GM12878 (cell line): ENCODE data around the gene CC2D1A. TPM values are rescaled to one million over a fixed set of nuclear protein-coding genes. Genes with fewer than 3 reads are reported as not detected.

Source experiments
- ATAC-seq: fragments of 200-7000 bp; cut with Tn5 transposase; 3 replicates; pipeline ENCODE4 v1.9.1; 2020; ENCODE audit warnings: mild to moderate bottlenecking, moderate library complexity
- BruUV-seq: library from RNA; stranded (reverse); fragments of 400-500 nt; replicated peaks from 2 replicates; lab custom pipeline; 2021; lab: Mats Ljungman, UMichigan
- CTCF ChIA-PET: fragments of 300-600 bp; sonication (Branson Sonifier 250); formaldehyde crosslinking; extraction: SDS; loops from one replicate; lab custom pipeline; 2021; ENCODE audit warnings: inconsistent platforms; lab: Yijun Ruan, JAX
- POLR2A ChIA-PET: fragments of 350-600 bp; formaldehyde crosslinking; extraction: SDS; loops from one replicate; lab custom pipeline; 2021; ENCODE audit warnings: inconsistent platforms; lab: Charles Lee
- RAD21 ChIA-PET: fragments of 300-600 bp; sonication (Branson Sonifier 250); formaldehyde crosslinking; loops from one replicate; lab custom pipeline; 2023; ENCODE audit warnings: antibody characterized with exemption; ENCODE audit not compliant: unreplicated experiment; lab: Charles Lee
- SMC1A ChIA-PET: fragments of 300-600 bp; sonication (Branson Sonifier 250); formaldehyde crosslinking; loops from one replicate; lab custom pipeline; 2023; ENCODE audit not compliant: unreplicated experiment, uncharacterized antibody; lab: Charles Lee
- DNase-seq: peaks from one replicate; pipeline ENCODE4 v3.0.0-alpha.2; 2011; ENCODE audit warnings: low read depth, low spot score
- FAIRE-seq: peaks from 3 replicates; lab custom pipeline; 2011; peaks lifted over from hg19 to GRCh38; lab: Jason Lieb, UNC
- H2AFZ ChIP-seq: 2 replicates; pipeline ENCODE4 v1.6.0; 2011; ENCODE audit warnings: low read depth, low read length, control low read depth; ENCODE audit not compliant: control insufficient read depth
- H3K27ac ChIP-seq: 2 replicates; pipeline ENCODE4 v1.5.1; 2011; ENCODE audit warnings: control low read depth; ENCODE audit not compliant: control insufficient read depth, insufficient read depth
- H3K27me3 ChIP-seq, 2 experiments: replicated peaks in 1 of 2; 2 replicates each; pipeline versions ENCODE4 v1.6.0 to v1.6.1; 2011; ENCODE audit warnings: low read length in 1 of 2; ENCODE audit not compliant: control insufficient read depth in 2 of 2, insufficient read depth in 2 of 2
- H3K36me3 ChIP-seq, 2 experiments: 2 replicates each; pipeline ENCODE4 v1.5.1; 2011; ENCODE audit warnings: low read length in 1 of 2; ENCODE audit not compliant: control insufficient read depth in 2 of 2, insufficient read depth in 2 of 2
- H3K4me1 ChIP-seq: 2 replicates; pipeline ENCODE4 v1.6.1; 2011; ENCODE audit warnings: mild to moderate bottlenecking, low read length, moderate library complexity, mixed read lengths; ENCODE audit not compliant: control insufficient read depth, insufficient read depth
- H3K4me2 ChIP-seq: 2 replicates; pipeline ENCODE4 v1.6.0; 2011; ENCODE audit warnings: control low read depth; ENCODE audit not compliant: control insufficient read depth, insufficient read depth
- H3K4me3 ChIP-seq: fragments of 200-600 bp; sonication (generic); 2 replicates; pipeline ENCODE4 v1.5.1; 2016
- H3K79me2 ChIP-seq: 2 replicates; pipeline ENCODE4 v1.6.0; 2011; ENCODE audit warnings: low read length; ENCODE audit not compliant: control insufficient read depth, insufficient read depth
- H3K9ac ChIP-seq: 2 replicates; pipeline ENCODE4 v1.8.0; 2011; ENCODE audit warnings: low read length, control low read depth, mixed read lengths; ENCODE audit not compliant: control insufficient read depth, insufficient read depth
- H3K9me3 ChIP-seq: replicated peaks from 3 replicates; pipeline ENCODE4 v1.5.1; 2011; ENCODE audit warnings: mild to moderate bottlenecking, low read length; ENCODE audit not compliant: control insufficient read depth, insufficient read depth
- H4K20me1 ChIP-seq: 2 replicates; pipeline ENCODE4 v1.6.0; 2011; ENCODE audit not compliant: control insufficient read depth, insufficient read depth
- BACH1 ChIP-seq: fragments of 450-650 bp; IDR thresholded peaks from 2 replicates; pipeline ENCODE4 v1.6.1; 2017; ENCODE audit warnings: mild to moderate bottlenecking, borderline replicate concordance
- BCL3 ChIP-seq: IDR thresholded peaks from 2 replicates; pipeline ENCODE4 v1.6.1; 2011; ENCODE audit warnings: borderline replicate concordance, low read depth, mild to moderate bottlenecking, moderate library complexity, low read length; ENCODE audit not compliant: insufficient read depth, poor library complexity, severe bottlenecking
- CREB1 ChIP-seq: IDR thresholded peaks from 2 replicates; pipeline ENCODE4 v1.6.1; 2012; ENCODE audit warnings: low read depth, mild to moderate bottlenecking, inconsistent platforms
- EED ChIP-seq: sonication (generic); IDR thresholded peaks from 2 replicates; pipeline ENCODE4 v1.6.1; 2016; ENCODE audit warnings: antibody characterized with exemption, low read depth
- HDAC2 ChIP-seq: fragments of 200-600 bp; sonication (generic); IDR thresholded peaks from 2 replicates; pipeline ENCODE4 v1.6.1; 2017
- HSF1 ChIP-seq: fragments of 150-350 bp; IDR thresholded peaks from 2 replicates; pipeline ENCODE4 v1.6.1; 2014; ENCODE audit warnings: mild to moderate bottlenecking, low read depth, low read length
- IRF3 ChIP-seq: fragments of 450-650 bp; IDR thresholded peaks from 2 replicates; pipeline ENCODE4 v1.6.1; 2014; ENCODE audit warnings: mild to moderate bottlenecking
- NFIC ChIP-seq: IDR thresholded peaks from 2 replicates; pipeline ENCODE4 v1.6.1; 2012; ENCODE audit warnings: low read depth, mild to moderate bottlenecking, inconsistent platforms, low read length, moderate library complexity
- NKRF ChIP-seq: fragments of 450-650 bp; conservative IDR thresholded peaks from 2 replicates; pipeline ENCODE4 v1.6.1; 2017; ENCODE audit warnings: mild to moderate bottlenecking, moderate library complexity
- NR2C2 ChIP-seq: IDR thresholded peaks from 2 replicates; pipeline ENCODE4 v1.6.1; 2011; ENCODE audit warnings: borderline replicate concordance, low read depth; ENCODE audit not compliant: control insufficient read depth, insufficient read length
- PBX3 ChIP-seq: IDR thresholded peaks from 2 replicates; pipeline ENCODE4 v1.6.1; 2011; ENCODE audit warnings: mild to moderate bottlenecking, low read depth, low read length, moderate library complexity; ENCODE audit not compliant: insufficient replicate concordance
- SP1 ChIP-seq: IDR thresholded peaks from one replicate; pipeline ENCODE4 v1.6.1; 2011; ENCODE audit warnings: low read depth, low read length
- TARDBP ChIP-seq: IDR thresholded peaks from 2 replicates; pipeline ENCODE4 v1.6.1; 2016; ENCODE audit warnings: borderline replicate concordance
- TCF3 ChIP-seq: IDR thresholded peaks from 2 replicates; pipeline ENCODE4 v1.6.1; 2012; ENCODE audit warnings: low read depth, mild to moderate bottlenecking, low read length, borderline replicate concordance; ENCODE audit not compliant: insufficient read depth
- USF2 ChIP-seq: IDR thresholded peaks from 2 replicates; pipeline ENCODE4 v1.6.1; 2011; ENCODE audit warnings: low read depth, low read length, improper control_type of control experiment, borderline replicate concordance
- ZNF622 ChIP-seq: fragments of 450-650 bp; IDR thresholded peaks from 2 replicates; pipeline ENCODE4 v1.6.1; 2017; ENCODE audit warnings: mild to moderate bottlenecking, inconsistent platforms
- ZSCAN29 ChIP-seq: fragments of 450-650 bp; IDR thresholded peaks from 2 replicates; pipeline ENCODE4 v1.6.1; 2017; ENCODE audit warnings: mild to moderate bottlenecking, moderate library complexity
- WGBS: methylation state at CpG from one replicate; pipeline ENCODE4 v1.1.6; 2016; ENCODE audit warnings: low lambda C conversion rate; ENCODE audit not compliant: insufficient replicate concordance, insufficient coverage; ENCODE audit errors: missing lambda C conversion rate; 5-methylcytosine and 5-hydroxymethylcytosine counted together
- in situ Hi-C: fragments of 300-500 bp; cut with MboI; formaldehyde crosslinking; loops from 9 replicates; pipeline ENCODE4 v1.14.3; 2018; ENCODE audit warnings: mixed read lengths
- intact Hi-C: fragments of 100-400 bp; cut with micrococcal nuclease; formaldehyde crosslinking; loops from one replicate; pipeline ENCODE4 v1.14.2; 2022; ENCODE audit not compliant: unreplicated experiment
- polyA plus RNA-seq, 11 experiments: library from polyadenylated mRNA; depleted of rRNA in 4 of 11; unstranded in 6 of 11; stranded (reverse) in 5 of 11; fragments of >200 nt; fragmentation: Nextera tagmentation in 4 of 11; fragmentation: Illumina TruSeq in 1 of 11; extraction: Ambion mirVana in 4 of 11; extraction: Trizol in 1 of 11; gene quantifications; 1 replicate in 1 of 11; 2 replicates in 10 of 11; pipeline versions ENCODE4 v1.2.1 to v1.2.3, GENCODE V29; 2011 to 2016; ENCODE audit warnings: inconsistent platforms in 2 of 11, missing spikeins in 2 of 11, low read depth in 1 of 11
- total RNA-seq, 4 experiments: library from RNA; depleted of rRNA in 3 of 4; stranded (reverse); fragments of >200 nt in 3 of 4; fragmentation: Illumina TruSeq in 1 of 4; extraction: Trizol in 1 of 4; gene quantifications; 2 replicates each; pipeline versions ENCODE4 v1.2.1 to v1.2.3, GENCODE V29; 2013 to 2021

The CC2D1A gene
- total and polyA plus RNA-seq, 10 of the 15 experiments (the other 5 are each of a cell fraction or from before 2014, with no cell fraction given) = 0.13 to 36.1 (median 16.1) TPM

GRCh38 chr19:13934785-13935109, 28.7 kb downstream of the CC2D1A start:
- no peak overlapping the region for H2AFZ ChIP-seq
- H3K9me3 ChIP-seq = no peaks in the 10 kb centered on the region
- 65% methylated on average over 2 of the region's 2 CpGs for WGBS
- ATAC-seq = no peak
- in situ Hi-C loops (no loop called here), intact Hi-C loops (no loop called here)
- TF ChIP-seq NKRF (no peak), SP1 (no peak), ZNF622 (no peak), EED (no peak), HSF1 (no peak), NR2C2 (peak; percentile 50), BACH1 (no peak), PBX3 (peak; percentile 18), BCL3 (peak; percentile 91), ZSCAN29 (no peak), USF2 (no peak), TARDBP (no peak), NFIC (peak; percentile 41; the same call in 1 of the 2 replicates), HDAC2 (no peak), CREB1 (no peak), TCF3 (0 out of 2 replicates have a peak, but pooled peaks have one; percentile 17), IRF3 (no peak)
- H4K20me1 ChIP-seq = no peaks in the 10 kb centered on the region
- H3K4me1 ChIP-seq = no peaks in the 10 kb centered on the region
- H3K27me3 ChIP-seq = no peaks in the 10 kb centered on the region; a peak in 1 of 4 replicates
- H3K79me2 ChIP-seq = no peaks in the 10 kb centered on the region
- no peak for DNase-seq
- no peak overlapping the region for H3K4me2 ChIP-seq
- ChIA-PET CTCF (interaction anchor here (1.0 to 1.1 kb wide), 3 partner anchors 106 to 125 kb away, joined by 3 to 4 read pairs (median 4); no protein-coding TSS in a partner anchor), POLR2A (no interaction called here), SMC1A (no interaction called here), RAD21 (interaction anchor here (1.0 kb wide), 1 partner anchor 18 kb away, joined by 3 read pairs; the partner anchor contains the start of gene DCAF15)
- H3K4me3 ChIP-seq = no peak overlapping the region
- no TSS peak for BruUV-seq
- H3K27ac ChIP-seq = no peak overlapping the region
- no peaks in the 10 kb centered on the region for H3K36me3 ChIP-seq
- FAIRE-seq = no peak
- H3K9ac ChIP-seq = no peak overlapping the region
